Forelimb muscle (tissue), 1 donor: Measurements from ENCODE around the gene CYP3A7. TPM values are rescaled to one million over a fixed set of nuclear protein-coding genes. Genes with fewer than 3 reads are reported as not detected.
"Not testable (repeated sequence)": the region's sequence is repeated elsewhere in the genome, so short reads cannot be mapped to it uniquely, and the experiment has no call there.

ENCODE experiments used
- DNase-seq: peaks from one replicate; pipeline ENCODE4 v3.0.0-alpha.2; 2013; ENCODE audit warnings: low read depth
- polyA plus RNA-seq: library from polyadenylated mRNA; unstranded; fragments of 120-200 nt; gene quantifications from one replicate; pipeline ENCODE4 v1.2.1, GENCODE V29; 2013; ENCODE audit not compliant: insufficient read length

CYP3A7 gene
- polyA plus RNA-seq, 1 donor, result 0.24 TPM

DNA sequence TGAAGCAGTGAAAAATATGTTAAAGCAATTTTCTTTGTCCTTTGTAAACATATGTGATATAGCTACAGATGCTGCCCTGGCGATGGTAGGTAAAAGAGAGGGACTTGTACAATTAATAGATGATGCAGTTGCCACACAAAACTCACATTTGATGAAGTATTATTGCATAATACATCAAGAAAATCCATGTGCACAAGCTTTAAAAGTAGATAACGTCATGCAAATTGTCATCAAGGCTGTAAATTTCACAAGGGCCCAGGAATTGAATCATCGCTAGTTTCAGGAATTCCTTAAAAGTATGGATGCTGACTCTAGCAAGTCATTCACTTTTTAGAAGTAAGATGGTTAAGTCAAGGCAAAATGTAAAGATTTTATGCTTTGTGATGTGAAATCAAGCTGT lies 65.2 kb downstream of the CYP3A7 start:
- no peak for DNase-seq

- no peak for DNase-seq
Observed at GRCh38 chr7:99668541-99668940, 66.5 kb downstream of the CYP3A7 start.

DNA sequence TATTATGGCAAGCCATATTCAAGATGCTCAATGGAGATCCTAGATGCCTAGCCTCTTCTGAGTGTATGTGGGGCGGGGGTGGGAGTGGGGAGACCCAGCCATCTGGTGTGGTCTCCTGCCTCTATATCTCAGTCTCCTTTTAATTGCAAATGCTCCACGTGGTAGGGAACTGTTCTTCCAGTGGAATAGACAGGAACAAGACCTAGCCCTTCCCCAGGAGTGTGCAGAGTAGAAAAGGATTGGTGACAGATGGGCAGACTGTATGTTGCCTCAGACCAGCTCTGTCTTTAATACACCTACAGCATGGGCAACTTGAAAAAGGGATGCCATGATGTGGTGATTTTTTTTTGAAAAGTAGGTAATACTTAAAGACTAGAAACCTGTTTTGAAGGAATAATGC lies 67.8 kb downstream of the CYP3A7 start:
- DNase-seq, result no peak

DNA sequence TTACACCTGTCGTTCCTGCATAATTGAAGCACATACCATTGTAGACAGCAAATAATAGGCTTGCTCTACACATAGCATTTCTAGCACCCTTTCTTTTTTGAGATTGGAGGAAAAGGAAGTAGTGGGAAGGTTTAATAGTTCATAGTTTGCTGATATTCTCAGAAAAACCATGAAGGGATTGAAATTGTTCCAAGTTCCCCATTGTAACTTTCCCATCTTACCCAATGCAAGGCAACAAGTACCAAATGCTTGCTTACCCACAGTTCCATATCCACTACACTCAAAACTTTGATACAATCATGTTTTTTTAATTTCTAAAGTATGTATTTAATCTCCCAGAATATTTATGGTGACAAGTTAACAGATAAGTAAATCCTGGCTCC lies 69.0 kb downstream of the CYP3A7 start:
- no peak for DNase-seq

GRCh38 chr7:99665312-99666012 lies 69.5 kb downstream of the CYP3A7 start:
- DNase-seq, result no peak

DNA sequence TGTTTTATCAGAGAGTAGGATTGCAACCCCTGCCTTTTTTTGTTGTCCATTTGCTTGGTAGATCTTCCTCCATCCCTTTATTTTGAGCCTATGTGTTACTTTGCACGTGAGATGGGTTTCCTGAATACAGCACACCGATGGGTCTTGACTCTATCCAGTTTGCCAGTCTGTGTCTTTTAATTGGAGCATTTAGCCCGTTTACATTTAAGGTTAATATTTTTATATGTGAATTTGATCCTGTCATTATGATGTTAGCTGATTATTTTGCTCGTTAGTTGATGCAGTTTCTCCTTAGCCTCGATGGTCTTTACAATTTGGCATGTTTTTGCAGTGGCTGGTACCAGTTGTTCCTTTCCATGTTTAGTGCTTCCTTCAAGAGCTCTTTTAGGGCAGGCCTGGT lies 77.1 kb downstream of the CYP3A7 start:
- not testable (repeated sequence) for DNase-seq

Other genes starting within 250 kb of the CYP3A7 start
- 9.7 TPM for gene ZNF394, start 234.9 kb downstream of the CYP3A7 start, polyA plus RNA-seq
- 9.4 TPM for gene ZKSCAN5, start 230.5 kb downstream of the CYP3A7 start, polyA plus RNA-seq
- 8.6 TPM for gene FAM200A, start 183.1 kb downstream of the CYP3A7 start, polyA plus RNA-seq
- gene ZNF655, start 176.6 kb downstream of the CYP3A7 start, polyA plus RNA-seq, result 46.1 TPM
- gene TMEM225B, start 136.9 kb downstream of the CYP3A7 start, polyA plus RNA-seq, result 0.77 TPM
- 8.8 TPM for gene ZSCAN25, start 118.2 kb downstream of the CYP3A7 start, polyA plus RNA-seq
- 0.71 TPM for gene CYP3A5, start 55.2 kb downstream of the CYP3A7 start, polyA plus RNA-seq
- gene CYP3A4, start 49.0 kb upstream of the CYP3A7 start, polyA plus RNA-seq, result 0.22 TPM
- gene CYP3A43, start 92.8 kb upstream of the CYP3A7 start, polyA plus RNA-seq, result not detected
- not detected for gene OR2AE1, start 141.8 kb upstream of the CYP3A7 start, polyA plus RNA-seq
- gene TRIM4, start 184.3 kb upstream of the CYP3A7 start, polyA plus RNA-seq, result 14.3 TPM
- gene GJC3, start 194.4 kb upstream of the CYP3A7 start, polyA plus RNA-seq, result 0.32 TPM
- 13.2 TPM for gene AZGP1, start 240.8 kb upstream of the CYP3A7 start, polyA plus RNA-seq